OCI-LY3 (cell line): ENCODE results near the gene RHOC.

Experiments
- CTCF ChIP-seq: fragments of 200-600, 300-600 bp; sonication (generic); IDR thresholded peaks from 2 replicates; pipeline ENCODE4 v1.5.1; 2014; ENCODE audit warnings: antibody characterized with exemption, low read length, low read depth
- EZH2phosphoT487 ChIP-seq: fragments of 200-600 bp; shearing (Covaris generic); IDR thresholded peaks from 2 replicates; pipeline ENCODE4 v1.6.1; 2018; ENCODE audit warnings: antibody characterized with exemption, mixed run types, low read depth

GRCh38 chr1:112704391-112704933 is 2.5 kb downstream of the RHOC start:
- TF ChIP-seq CTCF: no peak
- TF ChIP-seq EZH2phosphoT487: no peak
